ENCODE data around the gene WNT3A. TPM values are rescaled to one million over a fixed set of nuclear protein-coding genes. Genes with fewer than 3 reads are reported as not detected.

Gene WNT3A
- total RNA-seq, 4 donors from 2014 or later = 2.8 to 6.3 (median 3.8) TPM

GRCh38 chr1:228007049-228007800 is 427 bp downstream of the WNT3A start:
- H3K27me3 ChIP-seq = peaks cover 83% of the 10 kb centered on the region

GRCh38 chr1:228007801-228008341 is 1.1 kb downstream of the WNT3A start:
- 4% methylated on average over 4 of the region's 23 CpGs for WGBS
- Histone ChIP-seq H3K9me3 (no peaks in the 10 kb centered on the region), H3K27ac (no peak overlapping the region), H3K36me3 (no peaks in the 10 kb centered on the region), H3K4me1 (peaks cover 41% of the 10 kb centered on the region), H3K27me3 (peaks cover 77% of the 10 kb centered on the region), H3K4me3 (peak overlapping the region; percentile 50)
- TF ChIP-seq POLR2A (IDR thresholded peaks at IDR 0.05) = no peak
- TF ChIP-seq CTCF (IDR thresholded peaks at IDR 0.05) = no peak
- no peak for TF ChIP-seq POLR2AphosphoS5 (IDR thresholded peaks at IDR 0.05)
- no peak for TF ChIP-seq EP300 (IDR thresholded peaks at IDR 0.05)
- peak in 1 of 2 donors; percentile 67 for DNase-seq (ENCODE audit: low spot score in 2 of 2)

More at GRCh38 chr1:228007049-228007800, 427 bp downstream of the WNT3A start:
- H3K27ac ChIP-seq = peak overlapping the region; percentile 59
- peaks cover 41% of the 10 kb centered on the region for H3K4me1 ChIP-seq
- H3K36me3 ChIP-seq = no peaks in the 10 kb centered on the region
- DNase-seq (ENCODE audit: low spot score in 2 of 2) = peak in 1 of 2 donors; percentile 64
- H3K9me3 ChIP-seq = no peaks in the 10 kb centered on the region
- under 1% methylated on average over 29 of the region's 77 CpGs for WGBS
- peak overlapping the region; percentile 50 for H3K4me3 ChIP-seq
- TF ChIP-seq POLR2AphosphoS5 (IDR thresholded peaks at IDR 0.05) (no peak), CTCF (IDR thresholded peaks at IDR 0.05) (no peak), POLR2A (IDR thresholded peaks at IDR 0.05) (no peak), EP300 (IDR thresholded peaks at IDR 0.05) (no peak)

GRCh38 chr1:228008391-228009115 is 1.8 kb downstream of the WNT3A start:
- peaks cover 45% of the 10 kb centered on the region for H3K4me1 ChIP-seq
- WGBS = 19% methylated on average over 22 of the region's 52 CpGs
- no peak overlapping the region for H3K27ac ChIP-seq
- TF ChIP-seq CTCF (IDR thresholded peaks at IDR 0.05) = no peak
- no peak for TF ChIP-seq EP300 (IDR thresholded peaks at IDR 0.05)
- TF ChIP-seq POLR2AphosphoS5 (IDR thresholded peaks at IDR 0.05) = no peak
- TF ChIP-seq POLR2A (IDR thresholded peaks at IDR 0.05) = no peak
- no peak overlapping the region for H3K4me3 ChIP-seq
- H3K27me3 ChIP-seq = peaks cover 78% of the 10 kb centered on the region
- peak in 1 of 2 donors; percentile 61 for DNase-seq (ENCODE audit: low spot score in 2 of 2)
- no peaks in the 10 kb centered on the region for H3K9me3 ChIP-seq
- no peaks in the 10 kb centered on the region for H3K36me3 ChIP-seq

GRCh38 chr1:228009116-228009827 is 2.5 kb downstream of the WNT3A start:
- H3K27me3 ChIP-seq = peaks cover 75% of the 10 kb centered on the region
- TF ChIP-seq POLR2AphosphoS5 (IDR thresholded peaks at IDR 0.05) (no peak), POLR2A (IDR thresholded peaks at IDR 0.05) (no peak), CTCF (IDR thresholded peaks at IDR 0.05) (no peak), EP300 (IDR thresholded peaks at IDR 0.05) (no peak)
- no peak overlapping the region for H3K4me3 ChIP-seq
- peak in 1 of 2 donors; percentile 60 for DNase-seq (ENCODE audit: low spot score in 2 of 2)
- H3K9me3 ChIP-seq = no peaks in the 10 kb centered on the region
- no peak overlapping the region for H3K27ac ChIP-seq
- 37% methylated on average over 8 of the region's 8 CpGs for WGBS
- no peaks in the 10 kb centered on the region for H3K36me3 ChIP-seq
- peaks cover 52% of the 10 kb centered on the region for H3K4me1 ChIP-seq
